B cell (primary cell): ENCODE results near the gene MRTFA. TPM values are rescaled to one million over a fixed set of nuclear protein-coding genes. Genes with fewer than 3 reads are reported as not detected.
A peak's percentile ranks its signal among the peaks of the same experiment; 100 is the strongest.

Source experiments
- ATAC-seq: fragments of 200-7000 bp; cut with Tn5 transposase; one replicate; pipeline ENCODE4 v1.10.0; 2021; ENCODE audit warnings: low read depth, mild to moderate bottlenecking, moderate number of reproducible peaks, moderate library complexity
- CTCF ChIA-PET: fragments of 350-600 bp; sonication (Branson Sonifier 250); formaldehyde crosslinking; loops from one replicate; lab custom pipeline; 2021; ENCODE audit warnings: antibody characterized with exemption, inconsistent platforms; lab: Charles Lee
- POLR2A ChIA-PET: fragments of 350-600 bp; sonication (Branson Sonifier 250); formaldehyde crosslinking; loops from one replicate; lab custom pipeline; 2021; ENCODE audit warnings: antibody characterized with exemption; lab: Charles Lee
- DNase-seq: peaks from one replicate; pipeline ENCODE4 v3.0.0; 2013
- H2AFZ ChIP-seq: 2 replicates; pipeline ENCODE4 v1.6.1; 2012; ENCODE audit warnings: mild to moderate bottlenecking, low read depth, low read length; ENCODE audit not compliant: insufficient read depth, poor library complexity, severe bottlenecking
- H3K27ac ChIP-seq, 2 donors: 1 replicate in 1 of 2; 2 replicates in 1 of 2; pipeline ENCODE4 v1.5.1; 2012 to 2013; ENCODE audit warnings: low read length in 2 of 2, mild to moderate bottlenecking in 2 of 2, moderate library complexity in 1 of 2
- H3K27me3 ChIP-seq, 4 experiments: fragments of 200-600 bp in 1 of 4; sonication (generic) in 1 of 4; replicated peaks in 1 of 4; 1 replicate in 2 of 4; 2 replicates in 2 of 4; pipeline versions ENCODE4 v1.6.1 to v1.7.0; 2013 to 2016; ENCODE audit warnings: low read length in 3 of 4, mild to moderate bottlenecking in 2 of 4, mixed read lengths in 1 of 4, moderate library complexity in 1 of 4; ENCODE audit not compliant: insufficient read depth in 4 of 4, control insufficient read depth in 3 of 4; ENCODE audit errors: control extremely low read depth in 1 of 4
- H3K36me3 ChIP-seq, 2 experiments: replicated peaks in 1 of 2; 1 replicate in 1 of 2; 2 replicates in 1 of 2; pipeline versions ENCODE4 v1.6.1 to v1.7.1; 2013; ENCODE audit warnings: low read length in 1 of 2; ENCODE audit not compliant: insufficient read depth in 2 of 2, control insufficient read depth in 1 of 2; ENCODE audit errors: control extremely low read depth in 1 of 2, extremely low read depth in 1 of 2
- H3K4me1 ChIP-seq, 2 donors: fragments of 200-600 bp in 1 of 2; sonication (generic) in 1 of 2; 1 replicate in 1 of 2; 2 replicates in 1 of 2; pipeline versions ENCODE4 v1.5.1 to v1.6.1; 2013 to 2017; ENCODE audit warnings: low read length in 2 of 2; ENCODE audit not compliant: control insufficient read depth in 2 of 2, insufficient read depth in 2 of 2
- H3K4me2 ChIP-seq: replicated peaks from 2 replicates; pipeline ENCODE3; 2012; ENCODE audit warnings: mild to moderate bottlenecking, low read depth, low read length; ENCODE audit not compliant: poor library complexity, severe bottlenecking
- H3K4me3 ChIP-seq, 5 experiments: fragments of 200-600 bp in 1 of 5; sonication (generic) in 1 of 5; 1 replicate in 3 of 5; 2 replicates in 2 of 5; pipeline versions ENCODE4 v1.5.1 to v1.7.0; 2011 to 2016; ENCODE audit warnings: low read length in 4 of 5, mild to moderate bottlenecking in 4 of 5, low read depth in 2 of 5, control low read depth in 1 of 5, moderate library complexity in 1 of 5; ENCODE audit not compliant: insufficient read depth in 1 of 5; ENCODE audit errors: control extremely low read depth in 1 of 5, extremely low read depth in 1 of 5
- H3K79me2 ChIP-seq: fragments of 200-600 bp; sonication (generic); one replicate; pipeline ENCODE4 v1.6.0; 2016; ENCODE audit warnings: low read length; ENCODE audit not compliant: control insufficient read depth, insufficient read depth
- H3K9ac ChIP-seq: fragments of 200-600 bp; sonication (generic); 2 replicates; pipeline ENCODE4 v1.6.1; 2017; ENCODE audit warnings: mild to moderate bottlenecking, low read length, moderate library complexity
- H3K9me3 ChIP-seq, 3 donors: one replicate each; pipeline versions ENCODE4 v1.6.1 to v1.7.1; 2013; ENCODE audit warnings: low read length in 2 of 3; ENCODE audit not compliant: control insufficient read depth in 2 of 3, insufficient read depth in 1 of 3; ENCODE audit errors: control extremely low read depth in 1 of 3
- H4K20me1 ChIP-seq: 2 replicates; pipeline ENCODE4 v1.6.0; 2012; ENCODE audit warnings: mild to moderate bottlenecking, low read length; ENCODE audit not compliant: insufficient read depth, control insufficient read depth, poor library complexity, severe bottlenecking
- H3K27ac Mint-ChIP-seq: one replicate; pipeline ENCODE4 v1.8.0; 2021; ENCODE audit warnings: mixed read lengths
- H3K27me3 Mint-ChIP-seq: one replicate; pipeline ENCODE4 v1.8.0; 2021; ENCODE audit warnings: mixed read lengths
- H3K4me1 Mint-ChIP-seq: one replicate; pipeline ENCODE4 v1.8.0; 2021; ENCODE audit warnings: mixed read lengths
- H3K4me3 Mint-ChIP-seq: one replicate; pipeline ENCODE4 v1.8.0; 2021; ENCODE audit warnings: mixed read lengths
- H3K9me3 Mint-ChIP-seq: one replicate; pipeline ENCODE4 v1.8.0; 2022; ENCODE audit warnings: mixed read lengths; ENCODE audit not compliant: insufficient read depth
- CTCF ChIP-seq: fragments of 200-600 bp; IDR thresholded peaks from one replicate; pipeline ENCODE4 v1.8.0; 2022; ENCODE audit warnings: antibody characterized with exemption, mild to moderate bottlenecking
- EZH2 ChIP-seq: IDR thresholded peaks from 2 replicates; pipeline ENCODE4 v1.6.1; 2012; ENCODE audit warnings: borderline replicate concordance, low read depth, mild to moderate bottlenecking, moderate library complexity, low read length; ENCODE audit not compliant: insufficient read depth, poor library complexity, severe bottlenecking
- WGBS: methylation state at CpG from one replicate; pipeline ENCODE4 v1.1.5; 2013; ENCODE audit warnings: missing lambda C conversion rate; ENCODE audit not compliant: insufficient coverage; 5-methylcytosine and 5-hydroxymethylcytosine counted together
- intact Hi-C: fragments of 100-400 bp; cut with micrococcal nuclease; formaldehyde crosslinking; loops from one replicate; pipeline ENCODE4 v1.10.0; 2022
- polyA plus RNA-seq: library from polyadenylated mRNA; depleted of rRNA; stranded (reverse); fragments of >200 nt; gene quantifications from 2 replicates; pipeline ENCODE4 v1.2.3, GENCODE V29; 2012
- total RNA-seq, 2 donors: library from RNA; stranded (reverse); fragments of 120-200 nt in 1 of 2; gene quantifications; 1 replicate in 1 of 2; 2 replicates in 1 of 2; pipeline versions ENCODE4 v1.2.3 to v1.2.4, GENCODE V29; 2013 to 2022

Gene MRTFA
- total and polyA plus RNA-seq, 2 donors (not counting 1 experiment from before 2014, with no cell fraction given) = 28.9 to 82.6 TPM

GRCh38 chr22:40533712-40534378, 102.7 kb downstream of the MRTFA start:
- Histone ChIP-seq H4K20me1 (peaks cover 12% of the 10 kb centered on the region), H3K27me3 (no peaks in the 10 kb centered on the region), H2AFZ (peak overlapping the region; percentile 39), H3K27ac (peak overlapping the region in 1 of 2 donors; percentile 72), H3K4me2 (peak overlapping the region; percentile 62), H3K79me2 (peaks cover 39% of the 10 kb centered on the region), H3K9ac (peak overlapping the region; percentile 45), H3K4me3 (peak overlapping the region in 3 of 5 experiments; percentile 20 to 25 (median 21)), H3K36me3 (no peaks in the 10 kb centered on the region), H3K4me1 (peaks cover 31 to 46% of the 10 kb centered on the region in 2 donors), H3K9me3 (no peaks in the 10 kb centered on the region)
- H3K27ac Mint-ChIP-seq = peak overlapping the region; percentile 43
- intact Hi-C loops = loop anchor here (2.0 to 10.0 kb wide), 2 partner anchors 61 to 113 kb away; no protein-coding TSS in a partner anchor
- H3K4me1 Mint-ChIP-seq = peaks cover 53% of the 10 kb centered on the region
- ATAC-seq = peak; percentile 86
- no CpG with 5 or more reads among the region's 4 CpGs for WGBS
- no peaks in the 10 kb centered on the region for H3K27me3 Mint-ChIP-seq
- TF ChIP-seq CTCF (no peak), EZH2 (no peak)
- CTCF ChIA-PET = interaction anchor here (1.0 to 3.3 kb wide), 12 partner anchors 9 to 366 kb away, joined by 3 to 33 read pairs (median 4); no protein-coding TSS in a partner anchor
- DNase-seq = peak; percentile 66
- no peaks in the 10 kb centered on the region for H3K9me3 Mint-ChIP-seq
- POLR2A ChIA-PET = interaction anchor here (0.6 to 1.5 kb wide), 2 partner anchors 14 to 103 kb away, joined by 7 read pairs; partner anchors contain the start of gene MRTFA
- peak overlapping the region; percentile 53 for H3K4me3 Mint-ChIP-seq
